Activated T-cell treated with anti-CD3 and anti-CD28 coated beads, Interleukin-2, amount 50 U/mL, for 24 hours (primary cell): ENCODE measurements around the gene FLNC.

ENCODE experiments used
- DNase-seq: peaks from one replicate; pipeline ENCODE4 v3.0.0-alpha.2; 2020
- H3K27ac Mint-ChIP-seq: 2 replicates; pipeline ENCODE4 v1.8.0; 2020; ENCODE audit warnings: mild to moderate bottlenecking, mixed read lengths
- H3K27me3 Mint-ChIP-seq: 2 replicates; pipeline ENCODE4 v1.8.0; 2020; ENCODE audit warnings: mixed read lengths
- H3K36me3 Mint-ChIP-seq: 2 replicates; pipeline ENCODE4 v1.8.0; 2020; ENCODE audit warnings: low read depth, mixed read lengths
- H3K4me1 Mint-ChIP-seq: 2 replicates; pipeline ENCODE4 v1.8.0; 2020; ENCODE audit warnings: low read depth, mixed read lengths
- H3K4me3 Mint-ChIP-seq: 2 replicates; pipeline ENCODE4 v1.8.0; 2020; ENCODE audit warnings: mild to moderate bottlenecking, moderate library complexity, mixed read lengths
- H3K9me3 Mint-ChIP-seq: 2 replicates; pipeline ENCODE4 v1.8.0; 2020; ENCODE audit warnings: mixed read lengths

FLNC gene

GRCh38 chr7:128833148-128833945, 3.1 kb downstream of the FLNC start:
- Mint-ChIP-seq H3K27me3 (peaks cover 35% of the 10 kb centered on the region), H3K27ac (no peak overlapping the region), H3K4me1 (peaks cover 17% of the 10 kb centered on the region), H3K36me3 (no peaks in the 10 kb centered on the region), H3K4me3 (no peak overlapping the region), H3K9me3 (no peaks in the 10 kb centered on the region)
- DNase-seq, result no peak

- H3K9me3 Mint-ChIP-seq, result no peaks in the 10 kb centered on the region
- no peak overlapping the region for H3K27ac Mint-ChIP-seq
Observed at GRCh38 chr7:128833946-128834325, 3.7 kb downstream of the FLNC start.

GRCh38 chr7:128835231-128835751, 5.1 kb downstream of the FLNC start:
- Mint-ChIP-seq H3K4me1 (peaks cover 13% of the 10 kb centered on the region), H3K9me3 (no peaks in the 10 kb centered on the region), H3K36me3 (no peaks in the 10 kb centered on the region), H3K4me3 (no peak overlapping the region), H3K27ac (no peak overlapping the region), H3K27me3 (peaks cover 20% of the 10 kb centered on the region)
- DNase-seq, result no peak

More at GRCh38 chr7:128833946-128834325, 3.7 kb downstream of the FLNC start:
- Mint-ChIP-seq H3K4me3 (no peak overlapping the region), H3K27me3 (peaks cover 29% of the 10 kb centered on the region), H3K36me3 (no peaks in the 10 kb centered on the region), H3K4me1 (peaks cover 17% of the 10 kb centered on the region)
- no peak for DNase-seq

- H3K36me3 Mint-ChIP-seq, result no peaks in the 10 kb centered on the region
- no peak overlapping the region for H3K4me3 Mint-ChIP-seq
- H3K4me1 Mint-ChIP-seq, result peaks cover 8% of the 10 kb centered on the region
- H3K27ac Mint-ChIP-seq, result no peak overlapping the region
- H3K9me3 Mint-ChIP-seq, result no peaks in the 10 kb centered on the region
- peaks cover 13% of the 10 kb centered on the region for H3K27me3 Mint-ChIP-seq
- no peak for DNase-seq
Observed at GRCh38 chr7:128835790-128836641, 5.8 kb downstream of the FLNC start.

GRCh38 chr7:128836729-128837348, 6.6 kb downstream of the FLNC start:
- H3K27me3 Mint-ChIP-seq, result peaks cover 5% of the 10 kb centered on the region
- H3K27ac Mint-ChIP-seq, result no peak overlapping the region
- peaks cover 3% of the 10 kb centered on the region for H3K4me1 Mint-ChIP-seq
- H3K9me3 Mint-ChIP-seq, result no peaks in the 10 kb centered on the region
- H3K36me3 Mint-ChIP-seq, result no peaks in the 10 kb centered on the region
- DNase-seq, result no peak
- no peak overlapping the region for H3K4me3 Mint-ChIP-seq

DNA sequence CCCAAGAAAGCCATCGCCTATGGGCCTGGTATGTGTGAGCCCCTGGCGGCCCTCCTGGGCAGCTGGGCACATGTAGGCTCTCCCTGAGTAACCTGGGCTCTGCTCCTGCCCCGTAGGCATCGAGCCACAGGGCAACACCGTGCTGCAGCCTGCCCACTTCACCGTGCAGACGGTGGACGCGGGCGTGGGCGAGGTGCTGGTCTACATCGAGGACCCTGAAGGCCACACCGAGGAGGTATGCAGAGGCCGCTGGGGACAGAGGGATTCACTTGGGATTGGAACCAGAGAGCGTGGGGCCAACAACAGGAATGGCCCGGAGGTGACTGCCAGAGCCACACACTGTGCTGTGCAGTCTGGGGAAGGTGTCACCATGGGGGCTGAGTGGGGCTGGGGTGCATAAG, 7.3 kb downstream of the FLNC start:
- no peaks in the 10 kb centered on the region for H3K9me3 Mint-ChIP-seq
- no peak overlapping the region for H3K27ac Mint-ChIP-seq
- H3K36me3 Mint-ChIP-seq, result no peaks in the 10 kb centered on the region
- peaks cover 5% of the 10 kb centered on the region for H3K4me1 Mint-ChIP-seq
- H3K4me3 Mint-ChIP-seq, result no peak overlapping the region
- H3K27me3 Mint-ChIP-seq, result peaks cover 1% of the 10 kb centered on the region
- no peak for DNase-seq

GRCh38 chr7:128838109-128838779, 8.0 kb downstream of the FLNC start:
- no peak for DNase-seq
- Mint-ChIP-seq H3K9me3 (no peaks in the 10 kb centered on the region), H3K4me3 (no peak overlapping the region), H3K27me3 (no peaks in the 10 kb centered on the region), H3K36me3 (no peaks in the 10 kb centered on the region), H3K4me1 (peaks cover 5% of the 10 kb centered on the region), H3K27ac (no peak overlapping the region)

DNA sequence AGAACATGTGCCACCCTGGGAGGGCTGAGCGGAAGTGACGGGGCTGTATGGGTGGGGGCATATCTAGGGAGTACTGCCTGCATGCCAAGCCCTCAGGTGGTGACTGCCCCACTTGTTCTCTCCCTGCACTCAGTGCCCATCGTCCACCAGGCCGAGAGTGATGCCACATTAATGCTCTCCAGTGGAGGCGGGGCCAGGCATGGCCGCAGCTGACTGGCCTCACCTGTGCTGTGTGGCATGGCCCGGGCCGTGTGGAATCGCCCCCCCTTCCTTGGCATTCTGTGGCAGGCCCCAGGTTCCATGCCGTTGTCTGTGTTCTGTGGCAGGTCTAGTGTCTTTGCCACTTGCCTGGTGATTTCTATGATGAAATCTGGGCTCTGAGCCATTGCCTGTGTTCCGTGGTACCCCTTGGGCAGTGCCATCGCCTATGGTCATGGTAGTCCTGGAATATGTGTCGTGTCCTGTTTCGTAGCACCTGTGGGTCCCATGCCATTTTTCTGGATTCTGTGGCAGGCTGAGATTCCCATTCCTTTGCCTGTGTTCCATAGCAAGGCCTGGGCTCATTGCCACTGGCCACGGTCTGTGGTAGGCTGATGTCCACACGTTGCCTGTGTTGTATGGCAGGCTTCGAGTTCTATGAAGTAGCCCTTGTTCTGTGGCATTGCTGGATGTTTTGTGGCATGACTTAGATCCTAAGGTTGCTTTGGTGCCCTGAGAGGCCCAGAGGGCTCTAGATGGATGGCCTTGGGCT, 8.9 kb downstream of the FLNC start:
- H3K36me3 Mint-ChIP-seq, result no peaks in the 10 kb centered on the region
- H3K4me1 Mint-ChIP-seq, result peaks cover 5% of the 10 kb centered on the region
- no peak overlapping the region for H3K27ac Mint-ChIP-seq
- no peaks in the 10 kb centered on the region for H3K9me3 Mint-ChIP-seq
- H3K4me3 Mint-ChIP-seq, result no peak overlapping the region
- no peak for DNase-seq
- H3K27me3 Mint-ChIP-seq, result no peaks in the 10 kb centered on the region

GRCh38 chr7:128839751-128840177, 9.6 kb downstream of the FLNC start:
- Mint-ChIP-seq H3K9me3 (no peaks in the 10 kb centered on the region), H3K36me3 (no peaks in the 10 kb centered on the region), H3K4me1 (peaks cover 5% of the 10 kb centered on the region), H3K27ac (no peak overlapping the region), H3K4me3 (no peak overlapping the region), H3K27me3 (no peaks in the 10 kb centered on the region)
- no peak for DNase-seq

DNA sequence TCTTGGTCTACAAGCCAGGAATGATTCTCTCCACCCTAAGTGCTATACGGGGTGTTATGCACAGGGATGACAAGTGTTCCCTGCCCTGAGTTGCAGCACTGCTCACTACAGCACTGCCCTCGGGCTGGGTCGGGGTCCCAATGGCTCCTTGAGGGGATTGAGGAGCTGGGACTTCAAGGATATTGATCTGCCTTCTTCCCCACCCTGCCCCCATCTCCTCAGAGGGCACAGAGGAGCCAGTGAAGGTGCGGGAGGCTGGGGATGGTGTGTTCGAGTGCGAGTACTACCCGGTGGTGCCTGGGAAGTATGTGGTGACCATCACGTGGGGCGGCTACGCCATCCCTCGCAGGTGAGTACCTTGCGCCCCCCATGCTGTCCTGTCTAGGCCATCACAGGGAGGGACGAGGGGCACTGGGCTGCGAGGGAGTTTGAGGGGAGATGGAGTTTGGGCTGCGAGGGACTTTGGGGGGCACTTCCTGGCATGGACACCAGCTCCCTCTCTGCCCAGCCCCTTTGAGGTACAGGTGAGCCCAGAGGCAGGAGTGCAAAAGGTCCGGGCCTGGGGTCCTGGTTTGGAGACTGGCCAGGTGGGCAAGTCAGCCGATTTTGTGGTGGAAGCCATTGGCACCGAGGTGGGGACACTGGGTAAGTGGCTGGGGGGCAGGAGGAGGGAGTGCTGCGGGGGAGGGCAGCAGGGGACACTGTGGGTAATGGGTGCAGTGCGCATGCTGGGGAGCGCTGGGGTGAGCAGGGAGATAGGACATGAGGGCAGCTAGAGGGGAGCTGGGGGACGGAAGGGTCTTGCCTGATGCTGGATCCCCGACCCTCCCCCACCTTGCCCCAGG, 10.3 kb downstream of the FLNC start:
- peaks cover 5% of the 10 kb centered on the region for H3K4me1 Mint-ChIP-seq
- H3K9me3 Mint-ChIP-seq, result no peaks in the 10 kb centered on the region
- no peak overlapping the region for H3K27ac Mint-ChIP-seq
- H3K4me3 Mint-ChIP-seq, result no peak overlapping the region
- H3K36me3 Mint-ChIP-seq, result no peaks in the 10 kb centered on the region
- H3K27me3 Mint-ChIP-seq, result no peaks in the 10 kb centered on the region
- no peak for DNase-seq

DNA sequence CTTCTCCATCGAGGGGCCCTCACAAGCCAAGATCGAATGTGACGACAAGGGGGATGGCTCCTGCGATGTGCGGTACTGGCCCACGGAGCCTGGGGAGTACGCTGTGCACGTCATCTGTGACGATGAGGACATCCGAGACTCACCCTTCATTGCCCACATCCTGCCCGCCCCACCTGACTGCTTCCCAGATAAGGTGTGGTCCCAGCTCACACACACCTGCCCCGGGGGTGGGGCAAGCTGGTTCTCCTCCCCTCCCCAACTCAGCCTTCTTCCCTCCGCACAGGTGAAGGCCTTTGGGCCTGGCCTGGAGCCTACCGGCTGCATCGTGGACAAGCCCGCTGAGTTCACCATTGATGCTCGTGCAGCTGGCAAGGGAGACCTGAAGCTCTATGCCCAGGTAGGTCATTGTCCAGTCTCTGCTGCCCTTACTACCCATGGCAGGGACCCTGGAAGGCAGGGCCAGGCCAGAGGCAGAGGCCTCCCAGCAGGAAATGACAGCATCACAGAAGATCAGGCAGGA, 11.0 kb downstream of the FLNC start:
- H3K36me3 Mint-ChIP-seq, result no peaks in the 10 kb centered on the region
- H3K9me3 Mint-ChIP-seq, result no peaks in the 10 kb centered on the region
- H3K4me3 Mint-ChIP-seq, result no peak overlapping the region
- DNase-seq, result no peak
- no peak overlapping the region for H3K27ac Mint-ChIP-seq
- peaks cover 5% of the 10 kb centered on the region for H3K4me1 Mint-ChIP-seq
- H3K27me3 Mint-ChIP-seq, result no peaks in the 10 kb centered on the region

- no peaks in the 10 kb centered on the region for H3K9me3 Mint-ChIP-seq
- H3K4me1 Mint-ChIP-seq, result peaks cover 5% of the 10 kb centered on the region
- peak; percentile 73 for DNase-seq
- no peaks in the 10 kb centered on the region for H3K36me3 Mint-ChIP-seq
- H3K27me3 Mint-ChIP-seq, result no peaks in the 10 kb centered on the region
- no peak overlapping the region for H3K4me3 Mint-ChIP-seq
- no peak overlapping the region for H3K27ac Mint-ChIP-seq
Observed at GRCh38 chr7:128841921-128842673, 11.9 kb downstream of the FLNC start.
